Thoracic aorta (tissue), 2 donors: ENCODE results near the gene PPP1R12B. TPM values are rescaled to one million over a fixed set of nuclear protein-coding genes. Genes with fewer than 3 reads are reported as not detected.
"Not testable (repeated sequence)": the region's sequence is repeated elsewhere in the genome, so short reads cannot be mapped to it uniquely, and the experiment has no call there.

Experiments used
- ATAC-seq: fragments of 150-250 bp; one replicate; pipeline ENCODE4 v1.8.0; 2017; ENCODE audit warnings: low read depth; ENCODE audit not compliant: insufficient number of reproducible peaks, low FRiP score
- DNase-seq: peaks from one replicate; pipeline ENCODE4 v3.0.0-alpha.2; 2020; ENCODE audit warnings: low spot score
- H3K27ac ChIP-seq, 2 donors: fragments of 200-600 bp; sonication (generic); 1 replicate in 1 of 2; 2 replicates in 1 of 2; pipeline ENCODE4 v1.5.1; 2016; ENCODE audit warnings: mild to moderate bottlenecking in 2 of 2, moderate library complexity in 2 of 2
- H3K27me3 ChIP-seq: fragments of 200-600 bp; sonication (generic); replicated peaks from 2 replicates; pipeline ENCODE4 v1.6.0; 2016; ENCODE audit warnings: mild to moderate bottlenecking; ENCODE audit not compliant: insufficient read depth
- H3K36me3 ChIP-seq: fragments of 200-600 bp; sonication (generic); one replicate; pipeline ENCODE4 v1.5.1; 2016
- H3K4me1 ChIP-seq, 2 donors: fragments of 200-600 bp; sonication (generic); 1 replicate in 1 of 2; 2 replicates in 1 of 2; pipeline versions ENCODE4 v1.5.1 to v1.6.0; 2016; ENCODE audit warnings: low read depth in 2 of 2, mild to moderate bottlenecking in 1 of 2; ENCODE audit not compliant: control insufficient read depth in 1 of 2
- H3K4me3 ChIP-seq: fragments of 200-600 bp; sonication (generic); 2 replicates; pipeline ENCODE4 v1.5.1; 2016; ENCODE audit warnings: mild to moderate bottlenecking
- H3K9me3 ChIP-seq: fragments of 200-600 bp; sonication (generic); 2 replicates; pipeline ENCODE4 v1.5.1; 2016
- CTCF ChIP-seq: fragments of 200-600 bp; sonication (generic); IDR thresholded peaks from one replicate; pipeline ENCODE4 v1.5.1; 2019; ENCODE audit warnings: antibody characterized with exemption
- total RNA-seq, 2 donors: library from RNA; depleted of rRNA; stranded (reverse); fragments of >200 nt; gene quantifications; one replicate each; pipeline versions ENCODE4 v1.1.0 to v1.2.3, GENCODE V29; 2016

The PPP1R12B gene
- total RNA-seq, 2 donors from 2014 or later: 573 to 677 TPM

- DNase-seq (no peak), ATAC-seq (no peak)
- TF ChIP-seq CTCF: no peak
- no peaks in the 10 kb centered on the region for H3K4me1 ChIP-seq
- H3K27ac ChIP-seq: no peak overlapping the region
- no peak overlapping the region for H3K4me3 ChIP-seq
- H3K9me3 ChIP-seq: no peaks in the 10 kb centered on the region
- peaks cover 16% of the 10 kb centered on the region for H3K36me3 ChIP-seq
- H3K27me3 ChIP-seq: no peaks in the 10 kb centered on the region
Observed at GRCh38 chr1:202433155-202434043, 84.9 kb downstream of the PPP1R12B start.

- Histone ChIP-seq H3K27ac (no peak overlapping the region), H3K36me3 (peaks cover 22% of the 10 kb centered on the region), H3K4me3 (no peak overlapping the region), H3K9me3 (no peaks in the 10 kb centered on the region), H3K4me1 (no peaks in the 10 kb centered on the region), H3K27me3 (no peaks in the 10 kb centered on the region)
- ATAC-seq: no peak
- DNase-seq: no peak
- TF ChIP-seq CTCF: no peak
Observed at GRCh38 chr1:202434059-202434458, 85.6 kb downstream of the PPP1R12B start.

- DNase-seq (no peak), ATAC-seq (no peak)
- H3K9me3 ChIP-seq: no peaks in the 10 kb centered on the region
- TF ChIP-seq CTCF: no peak
- H3K4me1 ChIP-seq: no peaks in the 10 kb centered on the region
- peaks cover 22% of the 10 kb centered on the region for H3K36me3 ChIP-seq
- no peak overlapping the region for H3K4me3 ChIP-seq
- no peaks in the 10 kb centered on the region for H3K27me3 ChIP-seq
- no peak overlapping the region for H3K27ac ChIP-seq
Observed at GRCh38 chr1:202438393-202439174, 90.1 kb downstream of the PPP1R12B start.

- Histone ChIP-seq H3K27me3 (no peaks in the 10 kb centered on the region), H3K36me3 (peaks cover 22% of the 10 kb centered on the region), H3K9me3 (no peaks in the 10 kb centered on the region), H3K4me1 (no peaks in the 10 kb centered on the region), H3K4me3 (no peak overlapping the region), H3K27ac (no peak overlapping the region)
- no peak for ATAC-seq
- TF ChIP-seq CTCF: no peak
- no peak for DNase-seq
Observed at GRCh38 chr1:202439308-202439707, 90.8 kb downstream of the PPP1R12B start.

GRCh38 chr1:202448140-202448539 lies 99.6 kb downstream of the PPP1R12B start:
- H3K36me3 ChIP-seq, H3K27ac ChIP-seq, H3K4me1 ChIP-seq, H3K4me3 ChIP-seq, H3K27me3 ChIP-seq, DNase-seq, H3K9me3 ChIP-seq, ATAC-seq: not testable (repeated sequence)

GRCh38 chr1:202451641-202452040 lies 103.1 kb downstream of the PPP1R12B start:
- DNase-seq, H3K4me3 ChIP-seq, H3K27me3 ChIP-seq, H3K36me3 ChIP-seq, H3K9me3 ChIP-seq, ATAC-seq, H3K27ac ChIP-seq, H3K4me1 ChIP-seq: not testable (repeated sequence)
